HG03571 (cell line): ENCODE data around the gene PLXNC1.
"Not testable (repeated sequence)": the region's sequence is repeated elsewhere in the genome, so short reads cannot be mapped to it uniquely, and the experiment has no call there.

Experiments
- ATAC-seq: cut with Tn5 transposase; IDR thresholded peaks from one replicate; pipeline ENCODE4 v1.9.1; 2021; ENCODE audit not compliant: unreplicated experiment

Gene PLXNC1

GRCh38 chr12:94285943-94286582 lies 137.7 kb downstream of the PLXNC1 start:
- ATAC-seq = no peak

GRCh38 chr12:94286583-94287244 lies 138.3 kb downstream of the PLXNC1 start:
- ATAC-seq = no peak

- ATAC-seq = no peak
These were observed 138.9 kb downstream of the PLXNC1 start for GRCh38 chr12:94287245-94287628.

- no peak for ATAC-seq
These were observed 141.3 kb downstream of the PLXNC1 start for GRCh38 chr12:94289461-94290312.

GRCh38 chr12:94290353-94290752 lies 142.0 kb downstream of the PLXNC1 start:
- ATAC-seq = no peak

GRCh38 chr12:94297096-94297699 lies 148.8 kb downstream of the PLXNC1 start:
- no peak for ATAC-seq

- no peak for ATAC-seq
These were observed 149.6 kb downstream of the PLXNC1 start for GRCh38 chr12:94297876-94298505.

- ATAC-seq = no peak
These were observed 151.5 kb downstream of the PLXNC1 start for GRCh38 chr12:94299846-94300245.

GRCh38 chr12:94304012-94304411 lies 155.6 kb downstream of the PLXNC1 start:
- no peak for ATAC-seq

GRCh38 chr12:94304566-94305061 lies 156.2 kb downstream of the PLXNC1 start:
- ATAC-seq = no peak

GRCh38 chr12:94305130-94305957 lies 157.0 kb downstream of the PLXNC1 start:
- no peak for ATAC-seq

- no peak for ATAC-seq
These were observed 160.2 kb downstream of the PLXNC1 start for GRCh38 chr12:94308612-94309011.

GRCh38 chr12:94309373-94309772 lies 161.0 kb downstream of the PLXNC1 start:
- peak; percentile 86 for ATAC-seq

- ATAC-seq = no peak
These were observed 164.0 kb downstream of the PLXNC1 start for GRCh38 chr12:94312378-94312777.

GRCh38 chr12:94316600-94316999 lies 168.2 kb downstream of the PLXNC1 start:
- ATAC-seq = not testable (repeated sequence)

GRCh38 chr12:94318181-94318580 lies 169.8 kb downstream of the PLXNC1 start:
- ATAC-seq = peak; percentile 80

GRCh38 chr12:94320109-94320508 lies 171.7 kb downstream of the PLXNC1 start:
- ATAC-seq = no peak

GRCh38 chr12:94322346-94322745 lies 174.0 kb downstream of the PLXNC1 start:
- ATAC-seq = no peak

- ATAC-seq = no peak
These were observed 177.9 kb downstream of the PLXNC1 start for GRCh38 chr12:94326234-94326633.

GRCh38 chr12:94326727-94327126 lies 178.3 kb downstream of the PLXNC1 start:
- no peak for ATAC-seq
